PFSK-1 (cell line): ENCODE results near the gene NGRN. TPM values are rescaled to one million over a fixed set of nuclear protein-coding genes. Genes with fewer than 3 reads are reported as not detected.

Experiments
- FOXP2 ChIP-seq: optimal IDR thresholded peaks from 2 replicates; pipeline ENCODE3; 2011; ENCODE audit warnings: borderline replicate concordance, control low read depth, inconsistent platforms; ENCODE audit not compliant: insufficient read depth; ENCODE audit errors: extremely low read length, extremely low read depth
- POLR2AphosphoS5 ChIP-seq: IDR thresholded peaks from 2 replicates; pipeline ENCODE4 v1.6.1; 2012; ENCODE audit warnings: low read depth, mild to moderate bottlenecking, control low read depth, low read length, moderate library complexity
- REST ChIP-seq, 2 experiments: IDR thresholded peaks; 2 replicates each; pipeline versions ENCODE4 v1.6.1 to v1.8.0; 2011 to 2012; ENCODE audit warnings: low read depth in 2 of 2, low read length in 2 of 2, control low read depth in 1 of 2, inconsistent platforms in 1 of 2, mild to moderate bottlenecking in 1 of 2, moderate library complexity in 1 of 2; ENCODE audit not compliant: insufficient read depth in 1 of 2
- SIN3A ChIP-seq: IDR thresholded peaks from 2 replicates; pipeline ENCODE4 v1.6.1; 2012; ENCODE audit warnings: mild to moderate bottlenecking, low read length, moderate library complexity, borderline replicate concordance; ENCODE audit not compliant: insufficient read depth
- TAF1 ChIP-seq: IDR thresholded peaks from 2 replicates; pipeline ENCODE4 v1.6.1; 2012; ENCODE audit warnings: low read length, control low read depth, borderline replicate concordance; ENCODE audit not compliant: insufficient read depth
- polyA plus RNA-seq: library from polyadenylated mRNA; unstranded; fragments of >200 nt; gene quantifications from one replicate; pipeline ENCODE4 v1.2.1, GENCODE V29; 2012; ENCODE audit warnings: low read depth, missing spikeins; ENCODE audit not compliant: insufficient read length

Gene NGRN, protein sequence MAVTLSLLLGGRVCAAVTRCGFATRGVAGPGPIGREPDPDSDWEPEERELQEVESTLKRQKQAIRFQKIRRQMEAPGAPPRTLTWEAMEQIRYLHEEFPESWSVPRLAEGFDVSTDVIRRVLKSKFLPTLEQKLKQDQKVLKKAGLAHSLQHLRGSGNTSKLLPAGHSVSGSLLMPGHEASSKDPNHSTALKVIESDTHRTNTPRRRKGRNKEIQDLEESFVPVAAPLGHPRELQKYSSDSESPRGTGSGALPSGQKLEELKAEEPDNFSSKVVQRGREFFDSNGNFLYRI
- 52.9 TPM for polyA plus RNA-seq

DNA sequence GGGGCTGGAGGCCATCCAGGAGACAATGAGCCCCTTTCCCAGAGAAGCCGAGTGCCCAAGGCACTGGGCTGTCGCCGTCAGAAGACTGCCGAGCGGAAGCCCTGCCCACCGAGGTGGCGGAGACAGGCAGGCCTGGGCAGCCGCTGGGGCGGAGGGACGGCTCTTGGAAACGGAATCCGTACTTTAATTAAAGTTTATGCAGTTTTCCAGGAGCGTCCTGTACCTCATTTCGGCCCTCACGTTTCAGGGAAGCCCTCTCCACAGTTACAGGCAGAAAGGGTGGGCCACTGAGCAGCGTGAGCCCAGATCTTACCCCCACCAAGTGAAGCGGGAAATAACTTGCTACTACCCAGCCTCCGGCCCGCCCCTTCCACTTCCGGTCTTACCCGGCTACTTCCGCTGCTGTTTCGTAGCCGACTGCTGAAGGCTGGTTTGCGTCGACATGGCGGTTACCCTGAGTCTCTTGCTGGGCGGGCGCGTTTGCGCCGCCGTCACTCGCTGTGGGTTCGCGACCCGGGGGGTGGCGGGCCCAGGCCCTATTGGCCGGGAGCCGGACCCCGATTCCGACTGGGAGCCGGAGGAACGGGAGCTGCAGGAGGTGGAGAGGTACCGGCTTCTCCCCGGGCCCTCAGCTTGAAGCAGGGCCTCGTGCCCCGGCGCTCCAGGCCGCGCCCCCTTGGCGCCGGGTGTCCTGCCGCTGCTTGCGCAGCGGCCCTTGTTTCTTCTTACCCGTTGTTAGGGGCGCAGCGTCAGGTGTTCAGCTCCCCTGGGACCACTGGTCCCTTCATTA lies at the start of gene NGRN:
Gene NGRN (plus strand): TSS at position 402 of the 790 bp plus-strand sequence. CDS start 41 bp downstream, at position 443.
- 0 out of 2 replicates have a peak, but pooled peaks have one; percentile 63 for TF ChIP-seq SIN3A
- TF ChIP-seq TAF1: peak; percentile 97
- TF ChIP-seq POLR2AphosphoS5: peak; percentile 96
- peak; percentile 16 to 53; a peak in 2 of 4 replicates for TF ChIP-seq REST (IDR thresholded peaks at IDR 0.05; ENCODE audit: insufficient read depth in 1 of 2, low read depth in 2 of 2, low read length in 2 of 2)
- TF ChIP-seq FOXP2: no peak

GRCh38 chr15:90217671-90218394 lies 47.6 kb upstream of the NGRN start:
- TF ChIP-seq TAF1: no peak
- TF ChIP-seq FOXP2: no peak
- no peak for TF ChIP-seq REST (IDR thresholded peaks at IDR 0.05; ENCODE audit: insufficient read depth in 1 of 2, low read depth in 2 of 2, low read length in 2 of 2)

- TF ChIP-seq SIN3A: no peak
Measured at GRCh38 chr15:90219421-90220141, 45.9 kb upstream of the NGRN start.

GRCh38 chr15:90221246-90221900 lies 44.1 kb upstream of the NGRN start:
- TF ChIP-seq FOXP2 (no peak), REST (IDR thresholded peaks at IDR 0.05; ENCODE audit: insufficient read depth in 1 of 2, low read depth in 2 of 2, low read length in 2 of 2) (no peak)

DNA sequence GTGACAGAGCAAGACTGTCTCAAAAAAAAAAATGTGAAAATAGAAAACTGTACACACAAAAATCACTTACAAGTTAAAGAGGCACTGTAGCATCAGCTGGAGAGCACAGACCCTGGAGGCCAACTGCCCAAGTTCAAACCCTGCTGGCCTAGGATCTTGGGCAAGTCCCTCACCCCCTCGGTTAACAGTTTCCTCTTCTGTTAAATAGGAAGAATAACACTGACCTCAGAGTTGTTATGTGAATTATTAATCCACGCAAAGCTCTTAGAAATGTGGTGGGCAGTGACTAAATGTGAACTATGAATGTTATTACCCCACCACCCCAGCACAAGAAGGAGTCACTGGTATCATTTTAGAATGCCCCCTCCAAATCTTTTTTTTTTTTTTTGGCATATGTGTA lies 42.9 kb upstream of the NGRN start:
- no peak for TF ChIP-seq FOXP2
- no peak for TF ChIP-seq TAF1
- TF ChIP-seq REST (IDR thresholded peaks at IDR 0.05; ENCODE audit: insufficient read depth in 1 of 2, low read depth in 2 of 2, low read length in 2 of 2): no peak
- no peak for TF ChIP-seq SIN3A
- TF ChIP-seq POLR2AphosphoS5: no peak
